Ascending aorta (tissue), 2 donors: ENCODE measurements around the gene SLC35F3. TPM values are rescaled to one million over a fixed set of nuclear protein-coding genes. Genes with fewer than 3 reads are reported as not detected.

Experiments used
- DNase-seq, 2 donors: peaks; one replicate each; pipeline ENCODE4 v3.0.0-alpha.2; 2019; ENCODE audit warnings: low spot score in 2 of 2
- H3K27ac ChIP-seq, 2 donors: fragments of 200-600 bp; sonication (generic); one replicate each; pipeline ENCODE4 v1.5.1; 2016 to 2017; ENCODE audit warnings: mild to moderate bottlenecking in 1 of 2
- H3K27me3 ChIP-seq: fragments of 200-600 bp; sonication (generic); one replicate; pipeline ENCODE4 v1.5.1; 2017
- H3K36me3 ChIP-seq, 2 donors: fragments of 200-600 bp; sonication (generic); one replicate each; pipeline ENCODE4 v1.5.1; 2016
- H3K4me1 ChIP-seq, 2 donors: fragments of 200-600 bp; sonication (generic); one replicate each; pipeline ENCODE4 v1.5.1; 2016 to 2017; ENCODE audit warnings: mild to moderate bottlenecking in 1 of 2
- H3K4me3 ChIP-seq, 2 donors: fragments of 200-600 bp; sonication (generic); one replicate each; pipeline ENCODE4 v1.5.1; 2016 to 2017; ENCODE audit warnings: mild to moderate bottlenecking in 1 of 2
- H3K9me3 ChIP-seq, 2 donors: fragments of 200-600 bp; sonication (generic); one replicate each; pipeline ENCODE4 v1.5.1; 2016
- intact Hi-C: fragments of 100-400 bp; cut with DNase I; formaldehyde crosslinking; loops from one replicate; pipeline ENCODE4 v1.15.1; 2023
- total RNA-seq: library from RNA; depleted of rRNA; stranded (reverse); fragments of >200 nt; gene quantifications from one replicate; pipeline ENCODE4 v1.1.0, GENCODE V29; 2016
- TF ChIP-seq, protein P1 (sequence below), 3 experiments: fragments of 200-600 bp in 2 of 3; fragments of 450-650 bp in 1 of 3; sonication (generic) in 2 of 3; IDR thresholded peaks; one replicate each; pipeline ENCODE4 v1.5.1; 2016 to 2019; ENCODE audit warnings: antibody characterized with exemption in 3 of 3, mild to moderate bottlenecking in 1 of 3, moderate library complexity in 1 of 3

Gene SLC35F3
- total RNA-seq, 1 donor from 2014 or later, result 1.4 TPM

DNA sequence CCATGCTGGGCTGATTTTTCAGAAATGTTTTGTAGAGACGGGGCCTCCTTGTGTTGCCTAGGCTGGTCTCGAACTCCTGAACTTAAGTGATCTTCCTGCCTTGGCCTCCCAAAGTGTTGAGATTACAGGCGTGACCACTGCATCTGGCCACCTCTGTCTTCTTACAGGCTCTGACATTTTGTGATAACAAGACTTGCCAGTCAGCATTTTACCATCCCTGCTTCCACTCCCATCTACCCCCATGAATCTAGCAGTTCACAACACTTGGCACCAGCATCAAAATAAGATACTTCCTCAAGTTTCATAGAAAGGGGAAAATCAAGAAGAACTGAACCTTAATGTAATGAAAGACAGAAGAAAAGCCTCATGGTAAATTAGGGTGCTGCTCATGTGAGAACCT, 32.4 kb downstream of the SLC35F3 start:
- no peak overlapping the region for H3K27ac ChIP-seq
- DNase-seq, result no peak
- intact Hi-C loops, result no loop called here

DNA sequence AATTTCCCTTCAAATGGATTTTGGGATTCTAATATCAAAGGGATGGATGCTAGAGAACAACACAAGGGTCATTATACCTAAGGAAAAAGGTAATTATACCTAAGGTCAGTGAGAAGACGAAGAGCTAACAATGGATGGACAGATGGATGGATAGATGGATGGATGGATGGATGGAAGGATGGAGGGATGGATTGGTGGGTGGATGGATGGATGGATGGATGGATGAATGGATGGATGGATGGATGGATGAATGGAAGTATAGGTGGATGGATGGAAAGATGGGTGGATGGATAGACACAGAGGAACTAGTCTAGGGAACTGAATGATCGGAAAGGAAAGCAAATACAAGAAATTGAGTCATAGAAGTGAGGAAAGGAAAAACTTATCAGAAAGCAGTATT, 34.0 kb downstream of the SLC35F3 start:
- H3K36me3 ChIP-seq, result no peaks in the 10 kb centered on the region
- no peaks in the 10 kb centered on the region for H3K9me3 ChIP-seq
- intact Hi-C loops, result no loop called here
- H3K27ac ChIP-seq, result no peak overlapping the region
- H3K4me3 ChIP-seq, result no peak overlapping the region
- DNase-seq, result no peak
- no peaks in the 10 kb centered on the region for H3K4me1 ChIP-seq
- TF ChIP-seq, protein P1, sequence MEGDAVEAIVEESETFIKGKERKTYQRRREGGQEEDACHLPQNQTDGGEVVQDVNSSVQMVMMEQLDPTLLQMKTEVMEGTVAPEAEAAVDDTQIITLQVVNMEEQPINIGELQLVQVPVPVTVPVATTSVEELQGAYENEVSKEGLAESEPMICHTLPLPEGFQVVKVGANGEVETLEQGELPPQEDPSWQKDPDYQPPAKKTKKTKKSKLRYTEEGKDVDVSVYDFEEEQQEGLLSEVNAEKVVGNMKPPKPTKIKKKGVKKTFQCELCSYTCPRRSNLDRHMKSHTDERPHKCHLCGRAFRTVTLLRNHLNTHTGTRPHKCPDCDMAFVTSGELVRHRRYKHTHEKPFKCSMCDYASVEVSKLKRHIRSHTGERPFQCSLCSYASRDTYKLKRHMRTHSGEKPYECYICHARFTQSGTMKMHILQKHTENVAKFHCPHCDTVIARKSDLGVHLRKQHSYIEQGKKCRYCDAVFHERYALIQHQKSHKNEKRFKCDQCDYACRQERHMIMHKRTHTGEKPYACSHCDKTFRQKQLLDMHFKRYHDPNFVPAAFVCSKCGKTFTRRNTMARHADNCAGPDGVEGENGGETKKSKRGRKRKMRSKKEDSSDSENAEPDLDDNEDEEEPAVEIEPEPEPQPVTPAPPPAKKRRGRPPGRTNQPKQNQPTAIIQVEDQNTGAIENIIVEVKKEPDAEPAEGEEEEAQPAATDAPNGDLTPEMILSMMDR (IDR thresholded peaks at IDR 0.05), result no peak
- H3K27me3 ChIP-seq, result no peaks in the 10 kb centered on the region

More for the DNA sequence above, 32.4 kb downstream of the SLC35F3 start:
- Histone ChIP-seq H3K27me3 (no peaks in the 10 kb centered on the region), H3K4me3 (no peak overlapping the region), H3K36me3 (no peaks in the 10 kb centered on the region), H3K9me3 (no peaks in the 10 kb centered on the region), H3K4me1 (no peaks in the 10 kb centered on the region)
- TF ChIP-seq, protein P1 (IDR thresholded peaks at IDR 0.05), result no peak

GRCh38 chr1:233939451-233939850, 35.0 kb downstream of the SLC35F3 start:
- Histone ChIP-seq H3K9me3 (no peaks in the 10 kb centered on the region), H3K4me1 (no peaks in the 10 kb centered on the region), H3K4me3 (no peak overlapping the region), H3K27me3 (no peaks in the 10 kb centered on the region), H3K36me3 (no peaks in the 10 kb centered on the region), H3K27ac (no peak overlapping the region)
- TF ChIP-seq, protein P1 (IDR thresholded peaks at IDR 0.05), result no peak
- DNase-seq, result no peak
- intact Hi-C loops, result no loop called here

DNA sequence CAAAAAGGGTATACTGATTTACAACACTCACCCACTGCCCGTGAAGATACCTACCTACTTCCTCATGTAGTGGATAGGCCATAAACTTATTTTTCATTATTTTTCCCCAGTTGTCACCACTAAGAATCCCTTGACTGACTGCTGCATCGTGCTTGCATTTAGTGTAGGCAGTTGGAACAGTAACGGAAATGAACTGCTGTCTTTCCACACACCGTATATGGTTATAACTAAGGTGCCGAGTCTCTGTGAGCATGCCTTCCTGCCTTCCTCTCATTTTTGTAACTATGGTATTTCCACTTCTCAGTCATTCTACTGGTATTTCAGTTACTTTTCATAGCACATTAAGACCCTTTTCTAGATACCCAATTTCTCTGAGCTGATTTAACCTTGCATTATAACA, 36.4 kb downstream of the SLC35F3 start:
- no peaks in the 10 kb centered on the region for H3K36me3 ChIP-seq
- no peak overlapping the region for H3K4me3 ChIP-seq
- H3K27me3 ChIP-seq, result no peaks in the 10 kb centered on the region
- DNase-seq, result no peak
- no peak overlapping the region for H3K27ac ChIP-seq
- TF ChIP-seq, protein P1 (IDR thresholded peaks at IDR 0.05), result no peak
- no peaks in the 10 kb centered on the region for H3K4me1 ChIP-seq
- intact Hi-C loops, result no loop called here
- H3K9me3 ChIP-seq, result peaks cover 0 to 2% of the 10 kb centered on the region in 2 donors

DNA sequence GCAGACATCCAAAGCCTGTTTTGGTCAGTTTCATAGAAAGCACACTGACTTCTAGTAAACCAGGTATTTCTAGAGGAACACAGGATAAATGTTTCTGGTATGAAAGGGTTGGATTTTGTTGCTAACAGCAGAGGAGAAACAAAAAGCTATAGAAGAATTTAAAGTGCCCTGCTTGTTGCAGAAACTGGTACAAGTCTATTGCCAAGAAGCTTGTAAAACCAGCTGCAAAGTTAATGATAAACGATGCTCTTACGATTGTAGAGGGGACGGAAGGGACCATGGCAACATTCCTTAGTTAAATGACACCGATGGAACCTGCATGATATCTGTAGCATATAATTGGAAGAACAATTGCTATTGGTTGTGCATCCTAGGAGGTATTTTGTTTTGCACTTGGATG, 40.1 kb downstream of the SLC35F3 start:
- H3K9me3 ChIP-seq, result peaks cover 0 to 4% of the 10 kb centered on the region in 2 donors
- H3K4me3 ChIP-seq, result no peak overlapping the region
- no peak overlapping the region for H3K27ac ChIP-seq
- no peaks in the 10 kb centered on the region for H3K27me3 ChIP-seq
- no peaks in the 10 kb centered on the region for H3K36me3 ChIP-seq
- no peaks in the 10 kb centered on the region for H3K4me1 ChIP-seq
- TF ChIP-seq, protein P1 (IDR thresholded peaks at IDR 0.05), result no peak
- intact Hi-C loops, result no loop called here
- DNase-seq, result no peak

DNA sequence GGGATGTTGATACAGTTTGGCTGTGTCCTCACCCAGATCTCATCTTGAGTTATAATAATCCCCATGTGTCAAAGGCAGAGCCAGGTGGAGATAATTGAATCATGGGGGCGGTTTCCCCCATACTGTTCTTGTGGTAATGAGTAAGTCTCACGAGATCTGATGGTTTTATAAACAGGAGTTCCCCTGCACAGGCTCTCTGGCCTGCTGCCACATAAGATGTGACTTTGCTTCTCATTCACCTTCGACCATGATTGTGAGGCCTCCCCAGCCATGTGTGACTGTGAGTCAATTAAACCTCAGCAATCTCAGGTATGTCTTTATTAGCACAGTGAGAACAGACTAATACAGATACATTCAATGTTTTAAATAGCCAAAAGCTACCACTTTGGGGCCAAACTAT, 41.1 kb downstream of the SLC35F3 start:
- TF ChIP-seq, protein P1 (IDR thresholded peaks at IDR 0.05), result no peak
- Histone ChIP-seq H3K27ac (no peak overlapping the region), H3K4me3 (no peak overlapping the region), H3K27me3 (no peaks in the 10 kb centered on the region), H3K36me3 (no peaks in the 10 kb centered on the region), H3K9me3 (peaks cover 0 to 4% of the 10 kb centered on the region in 2 donors), H3K4me1 (no peaks in the 10 kb centered on the region)
- intact Hi-C loops, result no loop called here
- DNase-seq, result no peak
